B cell (primary cell): ENCODE data around the gene SEMA7A.

Source experiments
- EZH2 ChIP-seq: IDR thresholded peaks from 2 replicates; pipeline ENCODE4 v1.6.1; 2012; ENCODE audit warnings: borderline replicate concordance, low read depth, mild to moderate bottlenecking, moderate library complexity, low read length; ENCODE audit not compliant: insufficient read depth, poor library complexity, severe bottlenecking
- TF ChIP-seq, protein P1 (sequence below): fragments of 200-600 bp; IDR thresholded peaks from one replicate; pipeline ENCODE4 v1.8.0; 2022; ENCODE audit warnings: antibody characterized with exemption, mild to moderate bottlenecking

DNA sequence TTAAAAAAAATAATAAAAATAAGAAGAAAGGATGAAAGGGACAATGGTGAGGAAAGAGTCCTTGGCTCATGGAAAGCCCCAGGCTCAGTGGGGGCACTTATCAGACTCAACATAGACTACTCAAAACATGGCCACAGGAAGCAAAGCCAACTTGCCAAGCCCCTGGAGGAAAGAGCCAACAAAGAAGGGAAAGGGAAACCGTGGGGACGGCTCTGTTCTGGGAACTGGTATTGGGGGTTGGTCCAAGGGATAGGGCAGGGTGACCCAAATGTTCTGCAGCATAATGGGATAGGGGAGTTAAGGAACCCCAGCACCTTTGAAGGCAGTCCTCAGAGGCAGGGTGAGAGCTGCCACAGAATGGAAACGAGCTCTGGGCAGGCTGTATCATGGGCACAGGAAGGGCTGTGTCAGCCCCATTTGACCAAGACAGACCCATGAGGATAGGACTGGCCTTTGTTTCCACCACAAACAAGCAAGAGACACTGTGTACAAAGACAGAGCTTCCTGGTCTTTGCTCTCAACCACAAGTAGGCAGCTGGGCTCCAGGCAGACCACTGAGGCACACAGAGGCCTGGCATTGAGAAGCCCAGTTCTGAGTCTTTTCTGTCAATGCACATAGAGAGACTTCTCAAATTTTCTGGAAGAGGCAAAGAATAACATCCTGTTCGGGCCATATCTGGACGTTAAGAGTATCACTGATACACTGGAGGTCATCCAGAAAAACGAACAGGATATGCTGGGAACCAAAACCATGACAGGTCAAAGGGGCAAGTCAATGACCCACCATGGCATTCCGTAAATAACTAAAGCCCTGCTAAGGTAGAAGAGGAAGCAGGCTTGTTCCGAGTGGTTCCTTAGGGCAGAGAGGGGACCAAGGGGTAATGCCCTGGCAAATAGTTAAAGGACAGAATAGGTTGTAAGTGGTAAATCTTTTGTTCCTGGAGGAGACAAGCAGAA, 10.6 kb upstream of the SEMA7A start:
- TF ChIP-seq, protein P1, sequence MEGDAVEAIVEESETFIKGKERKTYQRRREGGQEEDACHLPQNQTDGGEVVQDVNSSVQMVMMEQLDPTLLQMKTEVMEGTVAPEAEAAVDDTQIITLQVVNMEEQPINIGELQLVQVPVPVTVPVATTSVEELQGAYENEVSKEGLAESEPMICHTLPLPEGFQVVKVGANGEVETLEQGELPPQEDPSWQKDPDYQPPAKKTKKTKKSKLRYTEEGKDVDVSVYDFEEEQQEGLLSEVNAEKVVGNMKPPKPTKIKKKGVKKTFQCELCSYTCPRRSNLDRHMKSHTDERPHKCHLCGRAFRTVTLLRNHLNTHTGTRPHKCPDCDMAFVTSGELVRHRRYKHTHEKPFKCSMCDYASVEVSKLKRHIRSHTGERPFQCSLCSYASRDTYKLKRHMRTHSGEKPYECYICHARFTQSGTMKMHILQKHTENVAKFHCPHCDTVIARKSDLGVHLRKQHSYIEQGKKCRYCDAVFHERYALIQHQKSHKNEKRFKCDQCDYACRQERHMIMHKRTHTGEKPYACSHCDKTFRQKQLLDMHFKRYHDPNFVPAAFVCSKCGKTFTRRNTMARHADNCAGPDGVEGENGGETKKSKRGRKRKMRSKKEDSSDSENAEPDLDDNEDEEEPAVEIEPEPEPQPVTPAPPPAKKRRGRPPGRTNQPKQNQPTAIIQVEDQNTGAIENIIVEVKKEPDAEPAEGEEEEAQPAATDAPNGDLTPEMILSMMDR, result no peak
- TF ChIP-seq EZH2, result no peak
